A673 (cell line): Measurements from ENCODE around the gene ZNF416. TPM values are rescaled to one million over a fixed set of nuclear protein-coding genes. Genes with fewer than 3 reads are reported as not detected.

Experiments used
- BruUV-seq: library from RNA; stranded (reverse); fragments of 400-500 nt; replicated peaks from 2 replicates; lab custom pipeline; 2021; lab: Mats Ljungman, UMichigan
- CTCF ChIA-PET: fragments of 300-600 bp; sonication (Branson Sonifier 250); formaldehyde crosslinking; loops from one replicate; lab custom pipeline; 2022; ENCODE audit warnings: antibody characterized with exemption; lab: Charles Lee
- POLR2A ChIA-PET: fragments of 300-600 bp; sonication (Branson Sonifier 250); formaldehyde crosslinking; loops from one replicate; lab custom pipeline; 2022; ENCODE audit warnings: antibody characterized with exemption; ENCODE audit not compliant: low non-redundant PET; lab: Charles Lee
- DNase-seq: peaks from one replicate; pipeline ENCODE4 v3.0.0-alpha.2; 2015; ENCODE audit warnings: low spot score
- H3K27ac ChIP-seq: fragments of 200-600 bp; sonication (generic); 2 replicates; pipeline ENCODE4 v1.5.1; 2016; ENCODE audit warnings: mixed run types, low read depth, mild to moderate bottlenecking, mixed read lengths, antibody characterized with exemption, low read length; ENCODE audit not compliant: poor library complexity, severe bottlenecking
- H3K27me3 ChIP-seq: fragments of 200-600 bp; sonication (generic); replicated peaks from 2 replicates; pipeline ENCODE4 v1.6.1; 2017; ENCODE audit warnings: mixed run types, low read depth, mild to moderate bottlenecking, mixed read lengths, antibody characterized with exemption, low read length; ENCODE audit not compliant: insufficient read depth, poor library complexity
- H3K36me3 ChIP-seq: fragments of 200-600 bp; sonication (generic); 2 replicates; pipeline ENCODE4 v1.6.1; 2016; ENCODE audit warnings: mixed run types, mild to moderate bottlenecking, mixed read lengths, antibody characterized with exemption, low read length; ENCODE audit not compliant: insufficient read depth, poor library complexity, severe bottlenecking
- H3K4me1 ChIP-seq: fragments of 200-600 bp; sonication (generic); 2 replicates; pipeline ENCODE4 v1.6.1; 2017; ENCODE audit warnings: mixed run types, mild to moderate bottlenecking, mixed read lengths, antibody characterized with exemption, low read length; ENCODE audit not compliant: insufficient read depth, poor library complexity, severe bottlenecking
- H3K4me3 ChIP-seq: fragments of 200-600 bp; sonication (generic); 2 replicates; pipeline ENCODE4 v1.5.1; 2016; ENCODE audit warnings: low read depth, mixed run types, mild to moderate bottlenecking, mixed read lengths, low read length; ENCODE audit not compliant: poor library complexity, severe bottlenecking
- H3K9me3 ChIP-seq: fragments of 200-600 bp; sonication (generic); 2 replicates; pipeline ENCODE4 v1.6.1; 2016; ENCODE audit warnings: mixed run types, low read depth, mild to moderate bottlenecking, mixed read lengths, antibody characterized with exemption, low read length; ENCODE audit not compliant: poor library complexity, severe bottlenecking
- EZH2 ChIP-seq: fragments of 200-600 bp; sonication (generic); IDR thresholded peaks from 2 replicates; pipeline ENCODE4 v1.6.1; 2017; ENCODE audit warnings: borderline replicate concordance, low read depth, mild to moderate bottlenecking, mixed read lengths, antibody characterized with exemption, low read length; ENCODE audit not compliant: poor library complexity, severe bottlenecking
- intact Hi-C: fragments of 100-400 bp; cut with micrococcal nuclease; formaldehyde crosslinking; loops from one replicate; pipeline ENCODE4 v1.10.0; 2022; ENCODE audit not compliant: unreplicated experiment
- total RNA-seq: library from RNA; stranded (reverse); gene quantifications from 2 replicates; pipeline ENCODE4 v1.2.3, GENCODE V29; 2021
- TF ChIP-seq, protein P1 (sequence below): fragments of 300-800, 200-600 bp; sonication (generic); conservative IDR thresholded peaks from 2 replicates; pipeline ENCODE4 v1.5.1; 2017; ENCODE audit warnings: low read depth, mild to moderate bottlenecking, antibody characterized with exemption, low read length, moderate library complexity, mixed read lengths

The ZNF416 gene
- total RNA-seq, 1 experiment from 2014 or later = 6.8 TPM

DNA sequence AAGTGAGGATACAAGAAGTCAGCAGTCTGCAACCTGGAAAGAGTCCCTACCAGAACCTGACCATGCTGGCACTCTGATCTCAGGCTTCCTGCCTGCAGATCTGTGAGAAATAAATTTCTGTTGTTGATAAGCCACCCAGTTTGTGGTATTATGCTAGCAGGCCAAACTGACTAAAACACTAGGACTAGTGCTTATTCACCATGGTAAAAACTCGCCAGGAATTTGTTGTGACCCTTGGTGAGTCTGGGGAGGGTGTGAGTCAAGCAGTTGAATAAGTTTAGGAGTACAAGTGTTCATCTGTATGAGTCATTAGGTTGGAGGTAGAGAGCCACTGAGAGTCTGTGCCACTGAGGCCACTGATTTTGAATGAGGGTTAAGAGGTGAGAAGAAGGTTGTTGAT lies 8.8 kb upstream of the ZNF416 start:
- intact Hi-C loops = no loop called here

DNA sequence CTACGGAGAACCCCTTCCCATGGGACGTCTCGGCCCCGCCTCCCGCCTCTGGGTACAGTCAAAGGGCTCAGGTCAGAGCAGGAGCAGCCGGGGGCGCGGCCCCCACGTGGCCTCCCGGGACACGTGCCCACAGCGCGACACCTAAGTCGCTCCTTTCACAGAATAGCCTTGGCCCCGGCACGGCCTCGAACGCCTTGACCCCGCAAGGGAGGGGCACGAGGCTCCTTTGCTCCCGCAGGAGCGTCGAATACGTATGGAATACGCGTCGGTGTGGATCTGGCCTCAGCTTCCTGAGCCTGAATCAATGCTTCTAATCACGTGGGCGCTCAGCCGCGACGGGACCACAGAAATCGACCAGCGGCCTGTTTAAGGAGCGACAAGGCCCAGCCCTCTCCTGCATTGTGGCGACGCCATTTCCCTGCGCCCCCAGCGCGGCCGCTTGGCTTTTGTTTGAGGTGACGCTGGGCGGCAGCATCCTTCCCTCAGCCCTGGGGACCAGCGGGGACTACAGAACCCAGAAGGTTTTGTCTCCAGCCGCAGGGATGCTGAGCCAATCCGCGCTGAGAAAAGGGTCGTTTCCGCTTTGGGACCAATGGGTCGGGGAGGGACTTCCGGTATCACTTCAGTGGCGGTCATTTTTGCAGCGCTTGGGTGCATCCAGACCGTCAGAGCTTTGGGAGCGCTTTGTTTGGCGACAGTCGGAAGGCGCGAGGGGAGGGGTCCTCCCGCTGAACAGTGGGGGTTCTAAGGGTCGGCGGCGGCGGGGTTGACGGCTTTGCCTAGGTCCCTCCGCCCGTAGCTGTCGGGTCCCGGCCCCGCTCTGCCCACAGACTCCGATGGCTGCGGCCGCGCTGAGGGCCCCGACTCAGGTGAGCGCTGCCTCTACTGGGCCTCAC lies 5.1 kb upstream of the ZNF416 start, which contains the start of gene ZIK1:
Gene ZIK1, plus strand, starts transcription at position 625 of the 896 bp plus-strand sequence. Its CDS starts 212 bp downstream, at position 837.
- peak; percentile 98 for DNase-seq
- Histone ChIP-seq H3K9me3 (peaks cover 49% of the 10 kb centered on the region), H3K27me3 (no peaks in the 10 kb centered on the region), H3K4me1 (no peaks in the 10 kb centered on the region), H3K4me3 (peak within 1 kb of the TSS; percentile 62), H3K36me3 (peaks cover 11% of the 10 kb centered on the region), H3K27ac (no peak within 1 kb of the TSS)
- intact Hi-C loops = no loop called here
- ChIA-PET CTCF (no interaction called here), POLR2A (no interaction called here)
- BruUV-seq = no TSS peak
- TF ChIP-seq, protein P1, sequence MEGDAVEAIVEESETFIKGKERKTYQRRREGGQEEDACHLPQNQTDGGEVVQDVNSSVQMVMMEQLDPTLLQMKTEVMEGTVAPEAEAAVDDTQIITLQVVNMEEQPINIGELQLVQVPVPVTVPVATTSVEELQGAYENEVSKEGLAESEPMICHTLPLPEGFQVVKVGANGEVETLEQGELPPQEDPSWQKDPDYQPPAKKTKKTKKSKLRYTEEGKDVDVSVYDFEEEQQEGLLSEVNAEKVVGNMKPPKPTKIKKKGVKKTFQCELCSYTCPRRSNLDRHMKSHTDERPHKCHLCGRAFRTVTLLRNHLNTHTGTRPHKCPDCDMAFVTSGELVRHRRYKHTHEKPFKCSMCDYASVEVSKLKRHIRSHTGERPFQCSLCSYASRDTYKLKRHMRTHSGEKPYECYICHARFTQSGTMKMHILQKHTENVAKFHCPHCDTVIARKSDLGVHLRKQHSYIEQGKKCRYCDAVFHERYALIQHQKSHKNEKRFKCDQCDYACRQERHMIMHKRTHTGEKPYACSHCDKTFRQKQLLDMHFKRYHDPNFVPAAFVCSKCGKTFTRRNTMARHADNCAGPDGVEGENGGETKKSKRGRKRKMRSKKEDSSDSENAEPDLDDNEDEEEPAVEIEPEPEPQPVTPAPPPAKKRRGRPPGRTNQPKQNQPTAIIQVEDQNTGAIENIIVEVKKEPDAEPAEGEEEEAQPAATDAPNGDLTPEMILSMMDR = peak; percentile 33
- no peak for TF ChIP-seq EZH2

More for the DNA sequence above, 8.8 kb upstream of the ZNF416 start:
- BruUV-seq = no TSS peak
- TF ChIP-seq EZH2 = no peak
- TF ChIP-seq, protein P1 = no peak
- Histone ChIP-seq H3K4me3 (no peak overlapping the region), H3K9me3 (peaks cover 76% of the 10 kb centered on the region), H3K4me1 (no peaks in the 10 kb centered on the region), H3K27ac (no peak overlapping the region), H3K36me3 (peaks cover 45% of the 10 kb centered on the region), H3K27me3 (no peaks in the 10 kb centered on the region)
- POLR2A ChIA-PET = no interaction called here
- no peak for DNase-seq
- CTCF ChIA-PET = no interaction called here

DNA sequence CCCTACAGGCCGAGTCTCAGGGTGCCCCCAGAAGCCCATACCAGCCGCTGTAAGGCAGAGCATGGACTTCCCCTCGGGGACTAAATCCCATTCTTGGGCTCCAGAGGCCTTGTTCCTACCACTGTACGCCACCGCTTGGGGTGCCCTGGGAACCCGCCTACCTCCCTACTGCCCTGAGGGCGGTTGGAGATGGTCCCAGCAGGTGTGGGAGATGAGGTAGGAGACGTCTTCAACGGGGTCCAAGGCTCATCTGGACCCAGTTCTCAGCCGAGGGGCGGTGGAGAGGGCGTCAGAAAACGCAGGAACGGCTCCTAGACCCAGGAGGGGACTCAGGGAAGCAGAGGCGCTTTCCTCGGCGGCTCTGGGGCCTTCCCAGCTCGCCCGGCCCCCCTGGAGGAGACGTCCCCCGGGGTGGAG lies 4.4 kb upstream of the ZNF416 start:
- intact Hi-C loops = no loop called here
- CTCF ChIA-PET = no interaction called here
- H3K27ac ChIP-seq = no peak overlapping the region
- no TSS peak for BruUV-seq
- peaks cover 43% of the 10 kb centered on the region for H3K9me3 ChIP-seq
- DNase-seq = no peak
- POLR2A ChIA-PET = no interaction called here
- no peaks in the 10 kb centered on the region for H3K27me3 ChIP-seq
- peaks cover 8% of the 10 kb centered on the region for H3K36me3 ChIP-seq
- TF ChIP-seq EZH2 = no peak
- TF ChIP-seq, protein P1 = no peak
- H3K4me3 ChIP-seq = peak overlapping the region; percentile 62
- H3K4me1 ChIP-seq = no peaks in the 10 kb centered on the region
